Panc1 (cell line): ENCODE measurements around the gene EIF4E2. TPM values are rescaled to one million over a fixed set of nuclear protein-coding genes. Genes with fewer than 3 reads are reported as not detected.

Experiments
- ATAC-seq: fragments of 200-7000 bp; cut with Tn5 transposase; 2 replicates; pipeline ENCODE4 v1.9.1; 2020; ENCODE audit warnings: mild to moderate bottlenecking, moderate library complexity
- BruUV-seq: library from RNA; stranded (reverse); fragments of 400-500 nt; replicated peaks from 2 replicates; lab custom pipeline; 2021; lab: Mats Ljungman, UMichigan
- CTCF ChIA-PET: fragments of 300-600 bp; sonication (Branson Sonifier 250); formaldehyde crosslinking; loops from one replicate; lab custom pipeline; 2022; ENCODE audit warnings: antibody characterized with exemption; lab: Charles Lee
- POLR2A ChIA-PET: fragments of 300-600 bp; sonication (Branson Sonifier 250); formaldehyde crosslinking; loops from one replicate; lab custom pipeline; 2022; ENCODE audit warnings: antibody characterized with exemption; lab: Charles Lee
- DNase-seq: peaks from one replicate; pipeline ENCODE4 v3.0.0-alpha.2; 2010; ENCODE audit warnings: low read depth, low spot score
- H3K27ac ChIP-seq: 2 replicates; pipeline ENCODE4 v1.5.1; 2011; ENCODE audit warnings: mild to moderate bottlenecking, low read length, inconsistent platforms
- H3K27me3 ChIP-seq: fragments of 200-500 bp; sonication (Bioruptor generic); 2 replicates; pipeline ENCODE4 v1.6.0; 2014; ENCODE audit warnings: low read length, inconsistent platforms; ENCODE audit not compliant: control insufficient read depth, insufficient read depth
- H3K36me3 ChIP-seq: fragments of 200-500 bp; sonication (Bioruptor generic); 2 replicates; pipeline ENCODE4 v1.5.1; 2014; ENCODE audit warnings: inconsistent platforms, mild to moderate bottlenecking, low read length, moderate library complexity; ENCODE audit not compliant: control insufficient read depth, insufficient read depth
- H3K4me1 ChIP-seq: 2 replicates; pipeline ENCODE4 v1.5.1; 2011; ENCODE audit warnings: inconsistent platforms, mild to moderate bottlenecking, low read length, moderate library complexity; ENCODE audit not compliant: control insufficient read depth, insufficient read depth
- H3K4me3 ChIP-seq, 2 experiments: 2 replicates each; pipeline ENCODE4 v1.5.1; 2011 to 2012; ENCODE audit warnings: low read depth in 2 of 2, low read length in 2 of 2, mild to moderate bottlenecking in 2 of 2, inconsistent platforms in 1 of 2, moderate library complexity in 1 of 2
- H3K9me3 ChIP-seq: fragments of 200-500 bp; sonication (Bioruptor generic); 2 replicates; pipeline ENCODE4 v1.5.1; 2014; ENCODE audit warnings: low read depth, mild to moderate bottlenecking, inconsistent platforms, low read length, moderate library complexity; ENCODE audit not compliant: control insufficient read depth, insufficient read depth
- CTCF ChIP-seq: fragments of 450-650 bp; IDR thresholded peaks from 2 replicates; pipeline ENCODE4 v1.5.1; 2017; ENCODE audit warnings: mild to moderate bottlenecking
- POLR2AphosphoS5 ChIP-seq: IDR thresholded peaks from 2 replicates; pipeline ENCODE4 v1.6.1; 2012; ENCODE audit warnings: mild to moderate bottlenecking, low read depth, low read length, moderate library complexity
- REST ChIP-seq, 2 experiments: IDR thresholded peaks; 2 replicates each; pipeline ENCODE4 v1.6.1; 2011 to 2012; ENCODE audit warnings: low read depth in 2 of 2, control low read depth in 1 of 2, low read length in 1 of 2, mild to moderate bottlenecking in 1 of 2, moderate library complexity in 1 of 2; ENCODE audit not compliant: insufficient read depth in 1 of 2
- SIN3A ChIP-seq: IDR thresholded peaks from 2 replicates; pipeline ENCODE4 v1.6.1; 2012; ENCODE audit warnings: low read depth, mild to moderate bottlenecking, low read length, moderate library complexity, borderline replicate concordance; ENCODE audit not compliant: insufficient read depth
- TCF7L2 ChIP-seq: IDR thresholded peaks from 2 replicates; pipeline ENCODE4 v1.6.1; 2011; ENCODE audit warnings: mild to moderate bottlenecking, low read depth, low read length, inconsistent platforms
- in situ Hi-C: cut with HindIII; loops from 2 replicates; pipeline ENCODE4 v1.10.0; 2016; ENCODE audit warnings: low sequenced_read_pairs, low pct_unique_long_range_greater_than_20kb
- intact Hi-C: fragments of 100-400 bp; cut with micrococcal nuclease; formaldehyde crosslinking; loops from one replicate; pipeline ENCODE4 v1.10.0; 2022; ENCODE audit not compliant: unreplicated experiment
- total RNA-seq: library from RNA; stranded (reverse); gene quantifications from one replicate; pipeline ENCODE4 v1.2.1, GENCODE V29; 2021; ENCODE audit not compliant: unreplicated experiment

The EIF4E2 gene
- total RNA-seq, 1 experiment from 2014 or later = 84.0 TPM

GRCh38 chr2:232511336-232511890 is 39.1 kb upstream of the EIF4E2 start:
- in situ Hi-C loops = no loop called here
- H3K4me3 ChIP-seq = no peak overlapping the region
- H3K27ac ChIP-seq = no peak overlapping the region
- no peaks in the 10 kb centered on the region for H3K9me3 ChIP-seq
- no peaks in the 10 kb centered on the region for H3K27me3 ChIP-seq
- DNase-seq (no peak), ATAC-seq (no peak)
- H3K4me1 ChIP-seq = no peaks in the 10 kb centered on the region
- POLR2A ChIA-PET = no interaction called here
- H3K36me3 ChIP-seq = no peaks in the 10 kb centered on the region
- CTCF ChIA-PET = no interaction called here
- intact Hi-C loops = no loop called here
- TF ChIP-seq CTCF (no peak), SIN3A (no peak)
- BruUV-seq = no TSS peak

- Histone ChIP-seq H3K27ac (no peak overlapping the region), H3K27me3 (no peaks in the 10 kb centered on the region), H3K36me3 (no peaks in the 10 kb centered on the region), H3K4me1 (no peaks in the 10 kb centered on the region), H3K9me3 (no peaks in the 10 kb centered on the region), H3K4me3 (no peak overlapping the region)
- POLR2A ChIA-PET = no interaction called here
- DNase-seq (no peak), ATAC-seq (no peak)
- in situ Hi-C loops (no loop called here), intact Hi-C loops (no loop called here)
- no peak for TF ChIP-seq POLR2AphosphoS5
- no peak for TF ChIP-seq REST (IDR thresholded peaks at IDR 0.05; ENCODE audit: insufficient read depth in 1 of 2, low read depth in 2 of 2, low read length in 1 of 2)
- TF ChIP-seq TCF7L2 = no peak
- TF ChIP-seq SIN3A = no peak
- no peak for TF ChIP-seq CTCF
- no TSS peak for BruUV-seq
- CTCF ChIA-PET = interaction anchor here (0.6 kb wide), 1 partner anchor 211 kb away, joined by 5 read pairs; no protein-coding TSS in a partner anchor
Observed at GRCh38 chr2:232512602-232513001, 37.9 kb upstream of the EIF4E2 start.
